ENCODE data around the gene ALS2CL.

GRCh38 chr3:46664188-46664970, 29.1 kb downstream of the ALS2CL start:
- TF ChIP-seq CTCF (conservative IDR thresholded peaks at IDR 0.05) (no peak), EZH2 (IDR thresholded peaks at IDR 0.05; ENCODE audit: low read depth) (no peak)

Data from PC-9 (cell line).